Cerebellar cortex (tissue), 1 donor: ENCODE results near the gene PHF21A.

Experiments used
- DNase-seq: peaks from one replicate; pipeline ENCODE4 v3.0.0-alpha.2; 2015; ENCODE audit warnings: low spot score

The PHF21A gene

DNA sequence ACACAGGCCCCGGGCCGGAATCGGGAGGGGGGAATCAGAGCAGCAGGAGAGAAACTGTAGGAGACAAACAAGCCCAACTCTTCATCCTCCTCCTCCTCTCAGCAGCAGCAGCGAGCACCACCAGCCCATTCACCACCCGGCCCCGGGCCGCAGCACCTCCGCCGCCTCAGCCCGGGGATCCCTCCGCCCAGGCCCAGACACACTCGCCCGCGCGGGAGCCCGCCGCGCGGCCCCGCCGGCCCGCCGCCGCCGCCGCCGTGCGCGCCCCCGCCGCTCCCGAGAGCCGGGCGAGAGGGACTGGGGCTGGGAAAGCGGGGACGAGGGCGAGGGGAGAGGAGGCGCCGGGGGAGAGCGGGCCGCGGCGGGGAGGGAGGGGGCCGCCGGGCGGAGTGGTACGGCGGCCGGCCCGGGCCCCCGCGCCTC lies at the start of gene PHF21A:
TSS of gene PHF21A (minus strand) at position 154 of the 423 bp plus-strand sequence. CDS start 37,235 bp downstream, outside the sequence.
- DNase-seq, result no peak

- no peak for DNase-seq
Observed at GRCh38 chr11:46170797-46171196, 49.5 kb upstream of the PHF21A start.

DNA sequence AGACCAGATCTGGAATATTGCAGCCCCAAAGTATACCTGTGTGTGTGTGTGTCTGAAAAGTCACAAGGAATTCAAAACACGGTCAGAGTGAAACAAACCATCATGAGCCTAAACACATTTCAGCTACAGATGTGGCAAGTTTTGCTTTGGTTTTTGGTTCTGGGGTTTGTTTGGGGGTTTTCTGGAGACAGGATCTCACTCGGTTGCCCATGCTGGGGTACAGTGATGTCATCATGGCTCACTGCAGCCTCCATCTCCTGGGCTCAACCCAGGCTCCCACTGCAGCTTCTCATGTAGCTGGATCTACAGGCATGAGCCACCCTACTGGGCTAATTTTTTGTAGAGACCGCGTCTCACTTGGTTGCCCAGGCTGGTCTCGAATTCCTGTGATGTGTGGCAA lies 41.4 kb upstream of the PHF21A start:
- DNase-seq, result no peak

GRCh38 chr11:46161201-46161600 lies 39.9 kb upstream of the PHF21A start:
- DNase-seq, result no peak

DNA sequence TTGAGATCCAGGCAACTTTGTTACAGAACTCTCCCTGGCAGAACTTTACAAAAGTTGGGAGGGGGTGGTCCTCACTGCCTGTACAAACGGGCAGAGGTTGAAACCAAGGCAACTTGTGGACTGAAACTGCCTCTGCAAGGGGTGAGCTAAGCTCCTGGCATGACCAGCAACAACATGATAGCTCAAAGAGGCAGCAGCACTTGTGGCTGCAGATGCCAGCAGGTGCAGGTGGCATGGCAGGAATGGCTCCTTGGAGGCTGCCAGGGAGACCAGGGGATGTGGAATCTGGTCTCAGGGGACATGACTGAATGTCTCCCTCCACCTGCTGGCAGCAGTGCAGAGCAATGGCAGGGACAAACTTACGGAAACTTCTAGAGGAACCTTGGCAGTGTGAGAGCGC lies 38.8 kb upstream of the PHF21A start:
- no peak for DNase-seq

DNA sequence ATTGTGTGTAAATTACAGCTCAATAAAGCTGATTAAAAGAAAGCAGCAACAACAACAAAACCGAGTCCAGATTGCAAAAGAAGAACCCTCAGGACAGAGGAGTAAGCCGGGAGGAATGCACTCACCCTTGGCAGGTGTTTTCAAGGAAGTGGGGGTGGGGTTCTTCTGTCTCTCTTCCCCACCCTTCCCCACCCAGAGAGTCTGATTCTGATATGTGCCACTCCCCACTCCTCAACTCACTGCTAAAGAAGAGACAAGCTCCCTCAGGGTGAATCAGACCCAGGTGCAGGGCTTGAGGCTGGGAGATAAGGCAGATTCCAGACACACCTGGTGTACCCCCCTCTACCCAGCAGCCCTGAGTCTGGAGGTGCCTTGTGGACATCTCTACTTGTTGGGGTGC lies 38.4 kb upstream of the PHF21A start:
- no peak for DNase-seq

GRCh38 chr11:46149826-46150225 lies 28.6 kb upstream of the PHF21A start:
- DNase-seq, result no peak

GRCh38 chr11:46149342-46149741 lies 28.1 kb upstream of the PHF21A start:
- DNase-seq, result no peak

DNA sequence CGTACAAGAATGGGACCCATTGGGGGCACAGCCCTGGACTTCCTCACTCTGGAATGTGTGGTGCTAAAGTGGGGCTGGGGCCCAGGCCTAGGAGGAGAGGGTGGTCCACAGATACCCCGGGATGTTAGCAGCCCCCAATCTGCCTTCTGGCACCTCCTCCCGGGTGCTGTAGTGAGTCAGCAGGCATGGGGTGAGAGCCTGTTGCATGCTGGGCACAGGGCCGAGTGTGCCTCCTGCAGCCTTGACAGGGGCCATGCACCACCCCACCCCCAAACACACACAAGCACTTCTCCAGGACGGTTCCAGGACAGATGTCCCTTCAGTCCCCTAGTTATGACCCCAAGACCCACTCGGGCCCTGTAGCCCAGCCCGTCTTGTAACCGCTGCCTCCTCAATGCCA lies 23.5 kb upstream of the PHF21A start:
- DNase-seq, result no peak

DNA sequence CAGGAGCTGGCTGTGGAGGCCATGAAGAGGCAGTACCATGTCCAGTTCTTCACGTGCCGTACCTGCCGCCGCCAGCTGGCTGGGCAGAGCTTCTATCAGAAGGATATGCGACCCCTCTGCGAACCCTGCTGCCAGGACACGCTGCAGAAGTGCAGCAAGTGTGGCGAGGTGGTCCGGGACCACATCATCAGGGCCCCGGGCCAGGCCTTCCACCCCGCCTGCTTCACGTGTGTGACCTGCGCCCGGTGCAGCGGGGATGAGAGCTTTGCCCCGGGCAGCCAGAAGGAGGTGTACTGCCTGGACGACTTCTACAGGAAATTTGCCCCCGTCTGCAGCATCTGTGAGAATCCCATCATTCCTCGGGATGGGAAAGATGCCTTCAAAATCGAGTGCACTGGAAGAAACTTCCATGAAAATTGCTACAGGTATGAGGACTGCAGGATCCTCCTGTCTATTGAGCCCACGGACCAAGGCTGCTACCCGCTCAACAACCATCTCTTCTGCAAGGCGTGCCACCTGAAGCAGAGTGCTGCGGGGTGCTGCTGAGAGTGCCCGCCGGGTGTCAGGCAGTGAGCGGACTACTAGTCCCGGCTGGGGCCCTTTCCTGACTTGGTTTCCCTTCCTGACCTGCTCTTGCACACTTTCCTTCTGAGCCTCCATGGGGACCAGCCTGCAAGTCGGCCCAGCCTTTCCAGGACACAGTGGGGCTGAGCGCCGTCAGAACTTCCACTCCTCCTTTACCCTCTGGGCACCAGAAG lies 22.0 kb upstream of the PHF21A start:
- no peak for DNase-seq

DNA sequence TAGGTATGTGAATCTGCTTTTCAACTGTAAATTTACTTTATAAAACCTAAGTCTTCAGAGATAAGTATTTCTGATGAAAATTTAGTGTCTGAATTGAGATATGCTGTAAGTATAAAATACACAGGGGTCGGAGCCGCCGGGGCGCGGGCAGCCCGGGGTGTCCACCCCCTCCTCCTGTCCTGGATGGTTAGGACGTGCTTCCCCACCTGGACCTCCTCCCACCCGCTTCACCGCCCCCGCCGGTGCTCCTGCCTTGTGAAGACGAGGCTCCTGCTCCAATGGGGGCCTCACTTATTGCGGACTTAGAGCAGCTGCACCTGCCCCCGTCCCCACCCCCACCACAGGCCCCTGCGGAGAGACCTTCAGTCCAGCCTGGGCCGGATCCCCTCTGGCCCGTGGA lies 21.3 kb upstream of the PHF21A start:
- no peak for DNase-seq

DNA sequence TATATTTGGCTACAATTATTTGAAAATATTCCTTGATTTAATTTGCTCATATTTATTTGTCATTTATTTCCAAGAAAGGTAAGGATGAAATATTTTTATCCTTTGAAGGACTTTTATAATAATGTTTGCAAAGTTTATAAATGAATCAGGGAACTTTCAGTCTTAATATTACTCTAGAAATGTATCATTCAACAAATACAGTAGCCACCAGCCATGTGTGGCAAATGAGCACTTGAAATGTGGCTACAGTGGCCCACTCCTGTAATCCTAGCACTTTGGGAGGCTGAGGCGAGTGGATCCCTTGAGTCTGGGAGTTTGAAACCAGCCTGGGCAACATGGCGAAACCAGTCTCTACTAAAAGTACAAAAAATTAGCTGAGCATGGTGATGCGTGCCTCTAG lies 20.3 kb upstream of the PHF21A start:
- no peak for DNase-seq

DNA sequence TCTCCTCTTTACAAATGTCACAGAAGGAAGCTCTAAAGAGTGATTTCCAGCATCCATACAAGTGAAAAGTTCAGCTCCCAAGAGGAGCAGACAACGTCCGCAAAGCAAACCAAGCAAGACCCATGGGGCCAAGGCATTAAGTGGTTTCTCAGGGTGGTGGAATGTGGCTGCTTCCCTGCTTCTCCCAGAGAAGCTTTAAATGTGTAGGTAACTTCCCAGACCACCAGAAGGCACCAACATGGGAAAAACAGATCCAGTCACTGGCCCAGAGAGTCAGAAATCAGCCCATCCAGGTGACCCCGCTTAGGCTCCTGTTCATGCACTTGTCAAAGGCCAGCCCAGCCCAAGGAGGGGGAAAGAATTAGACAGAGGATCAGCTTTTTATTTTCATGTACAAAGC lies 13.3 kb upstream of the PHF21A start:
- DNase-seq, result no peak

DNA sequence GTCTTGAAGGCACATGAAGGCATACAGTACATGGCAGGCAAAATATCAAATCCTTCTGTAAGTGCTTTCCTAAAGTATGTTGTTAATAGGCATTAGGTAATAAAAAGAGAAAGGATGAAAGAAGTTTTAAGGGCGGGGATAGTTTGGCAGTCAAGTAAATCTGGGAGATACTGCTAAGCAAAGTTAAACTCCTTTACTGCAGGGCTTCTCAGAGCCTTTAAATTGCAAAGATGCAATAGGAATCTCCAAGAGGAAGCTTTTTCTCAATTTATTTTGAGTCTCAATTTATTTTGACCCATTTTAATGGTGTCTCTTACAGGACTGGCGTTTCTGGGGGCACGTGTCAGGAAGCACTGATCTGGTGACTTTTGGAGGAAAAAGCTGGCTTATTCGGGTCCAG lies 12.8 kb upstream of the PHF21A start:
- no peak for DNase-seq

DNA sequence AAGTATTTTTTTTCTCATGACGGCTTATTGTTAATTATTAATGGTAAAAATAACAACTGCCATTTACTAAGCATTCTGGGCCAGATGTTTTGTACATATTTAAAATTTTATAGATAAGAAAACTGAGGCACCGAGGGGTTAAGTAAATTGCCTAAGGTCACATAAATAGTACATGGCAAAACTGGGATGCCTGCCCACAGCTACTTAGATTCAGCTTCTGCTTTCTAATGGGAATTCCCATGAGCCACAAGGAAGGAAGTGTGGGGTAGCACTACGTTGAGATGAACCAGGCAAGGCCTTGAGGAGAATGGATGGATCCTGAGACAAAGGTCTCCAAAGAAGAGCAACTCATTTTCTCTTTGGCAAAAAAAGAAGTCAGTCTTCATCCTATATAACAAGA lies 11.9 kb upstream of the PHF21A start:
- DNase-seq, result no peak

DNA sequence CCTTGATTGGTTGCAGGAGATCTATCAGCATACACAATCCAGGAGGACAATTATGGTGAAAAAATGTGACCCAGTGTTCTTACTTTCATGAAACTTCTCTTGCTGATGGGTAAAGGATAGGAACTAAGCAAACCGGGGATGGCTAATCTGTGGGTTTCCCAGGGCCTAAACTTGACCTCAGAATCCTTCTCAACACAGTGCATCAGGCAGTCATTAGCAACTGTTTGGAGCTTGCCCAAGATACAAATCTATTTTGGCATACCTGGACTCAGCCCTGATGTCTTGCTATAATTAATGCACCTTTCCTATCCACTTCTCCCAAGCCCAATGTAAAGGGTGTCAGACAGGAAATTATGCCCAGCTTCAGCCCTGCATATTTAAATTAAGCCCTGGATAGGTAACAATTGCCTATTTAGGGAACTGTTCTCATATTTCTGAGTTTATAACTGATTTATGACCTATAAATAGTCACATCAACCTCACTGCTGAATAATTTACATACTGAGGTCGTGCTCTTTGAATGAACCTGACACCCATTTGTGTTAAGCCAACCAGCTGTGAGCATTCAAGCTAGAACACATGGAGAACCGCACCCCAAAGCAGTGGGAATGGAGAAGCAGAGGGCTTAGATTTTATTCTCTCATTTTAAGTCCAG lies 9.2 kb upstream of the PHF21A start:
- no peak for DNase-seq

DNA sequence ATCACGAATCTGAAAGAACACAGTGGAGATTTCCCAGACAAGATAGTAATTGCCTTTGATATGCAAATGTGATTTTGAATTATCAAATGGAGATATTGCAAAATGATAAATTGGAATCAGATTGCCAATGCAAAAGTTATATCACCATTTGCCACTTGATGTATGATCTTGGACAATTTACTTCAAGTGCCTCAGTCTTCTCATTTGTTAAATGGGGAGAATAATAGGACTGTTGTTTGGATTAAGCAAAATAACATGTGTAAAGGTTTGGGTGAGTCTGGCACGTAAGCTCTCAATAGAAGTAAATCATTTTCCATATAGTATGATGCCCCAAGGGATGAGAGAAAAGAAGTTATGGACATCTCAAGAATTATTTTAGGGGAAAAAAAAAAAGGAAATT lies 7.9 kb upstream of the PHF21A start:
- DNase-seq, result no peak

- DNase-seq, result peak; percentile 38
Observed at GRCh38 chr11:46127150-46127638, 5.9 kb upstream of the PHF21A start.

DNA sequence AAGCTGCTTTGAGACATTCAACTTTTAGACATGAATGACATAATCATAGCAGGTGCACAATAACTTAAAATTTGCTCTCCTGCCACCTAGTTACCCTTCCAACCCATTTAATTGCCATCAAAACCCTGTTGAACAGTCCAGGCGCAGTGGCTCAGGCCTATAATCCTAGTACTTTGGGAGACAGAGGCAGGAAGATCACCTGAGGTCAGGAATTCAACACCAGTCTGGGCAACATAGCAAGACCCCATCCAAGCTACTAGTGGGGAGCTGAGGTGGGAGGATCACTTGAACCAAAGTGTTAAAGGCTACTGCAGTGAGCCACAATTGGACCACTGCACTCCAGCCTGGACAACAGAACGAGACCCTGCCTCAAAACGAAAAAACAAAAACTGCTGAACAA lies 4.0 kb upstream of the PHF21A start:
- DNase-seq, result no peak

GRCh38 chr11:46122945-46123715 lies 1.9 kb upstream of the PHF21A start:
- DNase-seq, result no peak

DNA sequence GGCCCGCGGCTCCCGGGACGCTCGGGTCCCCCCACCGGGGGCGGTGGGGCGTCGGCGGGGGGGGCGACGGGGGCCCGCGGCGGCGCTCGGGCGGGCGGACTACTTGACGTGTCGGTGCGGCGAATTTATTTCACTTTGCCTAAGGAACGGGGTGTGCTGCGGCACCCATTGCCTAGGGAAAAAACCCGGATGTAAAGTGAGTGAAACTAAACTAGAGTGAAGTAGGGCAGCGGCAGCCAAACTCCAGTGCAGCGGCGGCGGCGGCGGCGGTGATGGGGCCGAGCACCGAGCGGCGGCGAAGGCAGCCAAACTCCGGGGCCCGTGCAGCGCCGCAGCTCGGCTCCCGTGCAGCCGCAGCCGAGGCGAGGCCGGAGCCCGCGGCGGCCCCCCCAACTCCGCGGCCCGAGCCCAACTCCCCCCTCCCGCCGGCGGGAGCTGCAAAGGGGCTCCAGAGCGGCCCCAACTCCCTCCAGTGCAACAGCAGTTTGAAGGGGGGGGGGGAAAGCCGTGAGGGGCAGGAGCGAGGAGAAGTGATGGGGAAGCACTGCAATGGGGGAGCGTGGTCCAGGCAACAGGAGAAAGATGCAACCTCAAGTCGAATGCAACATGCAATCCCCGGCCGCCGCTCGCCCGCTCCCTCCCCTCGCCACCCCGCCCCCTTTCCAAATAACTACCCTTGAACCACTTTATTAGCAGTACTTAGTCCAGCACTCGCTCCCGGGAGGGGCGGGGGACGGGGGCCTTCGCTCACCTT lies 647 bp upstream of the PHF21A start:
- DNase-seq, result peak; percentile 86
